GM21576 (cell line): ENCODE data around the gene PARD3.

Source experiments
- ATAC-seq: cut with Tn5 transposase; IDR thresholded peaks from one replicate; pipeline ENCODE4 v1.9.1; 2021; ENCODE audit warnings: mild to moderate bottlenecking, moderate library complexity; ENCODE audit not compliant: unreplicated experiment

PARD3 gene

DNA sequence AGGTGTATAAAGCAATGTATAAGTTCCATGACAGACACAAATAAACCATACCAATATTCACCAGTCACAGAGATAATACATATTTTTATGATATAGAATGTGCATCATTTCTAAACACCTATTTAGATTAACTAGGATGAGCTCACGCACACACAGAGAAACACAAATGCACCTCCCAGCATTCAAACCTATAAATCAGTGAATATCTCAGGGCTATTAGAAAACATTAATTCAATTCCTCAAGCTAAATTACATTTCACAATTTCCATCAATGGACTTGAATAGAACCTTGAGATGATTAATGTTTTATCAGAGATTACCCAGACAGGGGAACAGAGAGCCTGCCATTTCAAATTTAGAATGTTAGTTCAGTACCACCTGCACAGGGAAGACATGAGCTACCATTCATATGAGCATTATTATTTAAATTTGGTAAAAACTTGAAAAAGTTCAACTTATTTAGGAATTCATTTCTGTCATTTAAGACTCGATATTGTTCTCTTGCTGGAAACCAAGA lies 221.7 kb downstream of the PARD3 start:
- no peak for ATAC-seq

DNA sequence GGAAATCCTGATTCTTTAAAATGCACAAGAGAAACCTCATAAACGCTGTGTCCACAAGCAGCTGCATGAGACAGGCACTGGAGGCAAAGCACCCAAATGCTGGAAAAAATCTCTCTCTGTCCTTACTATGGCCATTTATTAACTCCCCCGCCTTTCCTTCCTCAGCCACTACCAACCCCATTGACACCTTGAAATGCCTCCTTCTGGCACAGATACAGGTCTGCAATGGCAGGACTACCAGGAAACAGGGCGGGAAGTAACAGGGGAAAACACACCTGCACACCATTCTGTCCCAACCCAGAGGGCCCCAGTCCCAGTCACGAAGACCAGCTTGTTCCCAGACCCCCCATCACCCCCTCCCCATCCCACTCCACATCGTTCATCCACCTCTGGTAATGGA lies 224.3 kb downstream of the PARD3 start:
- ATAC-seq = no peak

DNA sequence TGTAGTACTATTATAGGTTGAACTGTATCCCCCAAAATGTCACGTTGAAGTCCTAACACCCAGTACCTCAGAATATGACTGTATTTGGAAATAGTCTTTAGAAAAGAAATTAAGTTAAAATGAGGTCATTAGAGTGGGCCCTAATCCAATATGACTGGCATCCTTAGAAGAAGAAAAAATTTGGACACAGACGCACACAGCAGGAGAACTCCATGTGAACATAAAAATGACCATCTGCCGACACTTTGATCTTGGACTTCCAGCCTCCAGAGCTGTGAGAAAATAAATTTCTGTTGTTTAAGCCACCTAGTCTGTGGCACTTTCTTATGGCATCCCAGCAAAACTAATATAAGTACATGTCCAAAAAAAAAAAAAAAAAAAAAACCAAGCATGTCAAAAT lies 225.8 kb downstream of the PARD3 start:
- ATAC-seq = no peak

DNA sequence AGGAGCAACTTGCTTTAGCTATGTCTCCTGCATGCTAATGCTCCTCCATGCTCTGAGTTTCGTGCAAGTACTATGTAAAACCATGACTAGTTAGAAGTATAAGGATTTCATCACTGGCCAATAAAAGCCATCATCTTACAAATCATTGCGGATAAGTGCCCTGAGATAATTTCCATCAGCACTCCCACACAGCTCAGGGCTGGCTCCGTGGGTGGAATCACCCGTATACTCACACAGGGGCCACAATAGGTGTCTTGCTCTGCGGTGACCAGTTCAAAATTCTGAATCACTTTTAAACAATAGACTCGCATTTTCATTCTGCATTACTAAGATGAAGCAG lies 227.4 kb downstream of the PARD3 start:
- no peak for ATAC-seq

DNA sequence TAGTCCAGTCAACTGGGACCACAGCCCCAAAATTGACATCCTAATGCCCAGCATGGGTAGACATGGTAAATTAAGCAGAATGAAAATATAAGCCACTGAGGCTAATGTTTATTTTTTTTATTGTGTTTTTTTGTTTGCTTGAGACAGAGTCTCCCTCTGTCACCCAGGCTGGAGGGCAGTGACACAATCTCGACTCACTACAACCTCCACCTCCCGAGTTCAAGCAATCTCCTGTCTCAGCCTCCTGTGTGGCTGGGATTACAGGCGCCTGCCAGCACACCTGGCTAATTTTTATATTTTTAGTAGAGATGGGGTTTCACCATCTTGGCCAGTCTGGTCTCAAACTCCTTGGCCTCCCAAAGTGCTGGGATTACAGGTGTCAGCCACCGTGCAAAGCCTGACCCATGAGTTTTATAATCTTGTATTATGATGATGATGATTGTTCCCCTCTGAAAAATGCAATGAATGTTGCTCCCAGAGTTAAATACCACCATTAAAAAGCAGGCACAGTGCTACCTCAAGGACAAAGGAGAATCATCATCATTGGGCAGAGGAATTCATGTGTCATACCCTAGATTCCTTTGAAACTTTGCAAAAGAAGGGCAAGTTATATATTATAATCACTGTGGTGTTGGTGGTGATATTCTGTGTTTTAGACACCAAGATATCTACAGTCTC lies 228.0 kb downstream of the PARD3 start:
- no peak for ATAC-seq

DNA sequence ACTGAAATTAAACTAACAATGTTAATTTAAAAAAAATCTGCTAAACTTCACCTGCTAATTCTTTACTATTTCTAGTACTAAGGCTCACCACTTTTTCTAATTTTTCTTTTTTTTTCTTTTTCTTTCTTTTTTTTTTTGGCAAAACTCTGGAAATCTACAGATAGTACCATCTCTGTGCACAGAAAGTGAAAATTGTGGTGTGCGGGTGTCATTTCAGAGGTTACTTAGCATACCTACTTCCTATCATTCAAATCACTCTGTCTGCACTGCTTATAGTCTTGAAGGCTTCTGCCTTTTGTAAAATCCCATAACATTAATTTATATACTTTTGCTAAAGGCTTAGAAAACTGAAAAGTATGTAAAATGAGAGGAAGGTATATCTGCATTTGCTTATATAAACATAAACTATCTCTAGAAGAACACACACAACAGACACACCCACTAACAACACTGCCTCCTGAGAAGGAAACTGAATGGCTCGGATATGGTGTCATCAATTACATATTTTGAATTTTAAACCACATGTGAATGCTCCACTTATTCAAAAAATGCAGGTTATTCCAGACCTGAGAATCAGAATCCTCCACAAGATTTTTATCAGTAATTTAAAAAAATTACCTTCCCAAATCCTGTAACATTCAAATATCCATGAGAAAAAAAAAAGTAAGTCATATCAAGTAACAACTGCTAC lies 229.5 kb downstream of the PARD3 start:
- ATAC-seq = no peak

DNA sequence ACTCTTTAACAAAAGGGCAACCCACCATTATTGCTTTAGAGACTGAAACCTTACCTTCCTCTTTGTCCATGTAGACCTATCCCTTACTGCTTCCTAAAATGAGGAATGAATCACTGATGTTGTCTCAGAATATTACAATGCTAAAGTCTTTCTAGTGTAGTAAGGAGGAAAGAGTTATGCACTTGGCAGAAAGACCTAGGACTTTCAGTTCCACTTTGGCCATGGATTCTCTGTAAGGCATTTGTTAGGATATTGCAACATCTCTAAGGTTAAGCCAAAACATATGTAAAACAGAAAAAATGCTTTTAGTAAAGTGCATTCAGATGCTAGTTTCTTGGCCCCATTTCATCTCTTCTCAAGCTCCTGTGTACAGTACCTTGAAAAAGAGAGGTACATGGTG lies 230.9 kb downstream of the PARD3 start:
- ATAC-seq = no peak

DNA sequence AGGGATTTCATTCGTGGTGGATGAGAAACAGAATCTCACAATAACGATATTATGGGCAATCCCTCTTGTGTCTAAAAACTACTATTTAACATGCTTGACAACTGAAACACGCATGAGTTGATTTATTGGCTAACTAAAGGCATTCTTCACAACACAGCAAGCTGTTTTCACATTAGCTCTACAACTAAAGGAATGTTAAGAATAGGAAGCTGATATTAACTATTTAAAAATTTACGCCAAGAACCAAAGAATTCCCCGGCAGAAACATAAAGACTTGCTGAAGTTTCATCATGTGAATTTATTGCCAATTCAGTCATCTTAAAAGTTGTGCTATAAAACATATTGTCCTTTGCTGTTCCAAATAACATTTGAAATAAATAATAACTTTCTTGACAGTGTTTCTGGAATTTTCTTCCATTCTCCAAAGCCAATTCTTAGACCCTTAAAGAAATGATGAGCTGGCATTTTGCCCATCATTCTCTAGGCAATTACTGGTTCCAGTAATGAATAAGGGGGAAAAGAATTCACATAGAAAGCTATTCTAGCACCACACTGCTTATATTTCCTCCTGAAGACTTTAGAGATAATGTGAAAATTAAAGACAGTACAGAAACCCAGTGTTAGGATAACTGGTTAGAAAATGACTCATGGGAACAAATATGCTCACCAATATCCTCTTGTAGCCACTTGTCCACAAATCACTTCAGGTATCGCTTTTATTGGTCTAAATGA lies 233.1 kb downstream of the PARD3 start:
- no peak for ATAC-seq

DNA sequence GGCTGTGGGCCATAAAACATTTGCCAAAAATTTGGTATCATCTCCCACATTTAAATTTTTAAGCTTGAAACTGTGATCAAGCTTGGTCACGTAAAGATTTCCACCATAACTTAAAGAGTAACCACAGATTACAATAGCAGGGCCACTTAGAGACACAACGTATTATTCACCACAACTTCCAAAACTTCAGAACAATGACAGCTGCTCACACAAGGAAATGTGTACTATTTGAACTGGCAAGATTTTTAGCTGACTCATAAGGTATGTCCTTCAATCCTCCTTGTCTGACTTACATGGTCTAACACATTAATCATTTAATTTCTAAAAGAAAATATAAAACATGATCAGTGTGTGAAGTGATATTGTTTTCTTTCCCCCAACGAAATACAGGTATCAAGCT lies 234.5 kb downstream of the PARD3 start:
- ATAC-seq = no peak

DNA sequence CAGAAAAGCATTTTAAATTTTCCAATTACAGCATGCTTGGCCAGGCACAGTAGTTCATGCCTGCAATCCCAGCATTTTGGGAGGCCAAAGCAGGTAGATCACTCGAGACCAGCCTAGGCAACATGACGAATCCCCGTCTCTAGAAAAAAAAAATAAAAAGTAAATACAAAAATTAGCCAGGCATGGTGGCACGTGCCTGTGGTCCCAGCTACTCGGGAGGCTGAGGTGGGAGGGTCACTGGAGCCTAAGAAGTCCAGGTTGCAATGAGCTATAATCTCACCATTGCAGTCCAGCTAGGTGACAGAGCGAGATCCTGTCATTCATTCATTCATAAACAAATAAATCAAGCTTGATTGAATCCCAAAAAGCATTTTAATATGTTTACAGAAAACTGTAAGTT lies 234.9 kb downstream of the PARD3 start:
- no peak for ATAC-seq

DNA sequence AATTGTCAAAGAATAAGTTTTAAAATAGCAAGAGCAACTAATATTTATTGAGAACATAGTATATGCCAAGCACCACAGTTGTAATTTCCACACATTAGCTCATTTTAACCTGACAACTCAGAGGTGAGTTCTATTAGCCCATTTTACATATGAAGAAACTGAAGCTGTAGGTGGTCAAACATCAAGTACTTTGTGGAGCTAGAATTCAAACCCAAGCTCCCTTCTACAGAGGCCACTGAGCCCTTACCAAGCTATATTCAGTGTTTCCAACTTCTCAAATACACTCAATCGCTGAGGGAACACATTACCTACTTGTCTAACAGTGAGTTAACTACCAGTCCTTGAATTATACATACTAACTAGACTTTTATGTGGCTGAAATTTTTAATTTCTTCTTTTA lies 236.6 kb downstream of the PARD3 start:
- ATAC-seq = no peak

DNA sequence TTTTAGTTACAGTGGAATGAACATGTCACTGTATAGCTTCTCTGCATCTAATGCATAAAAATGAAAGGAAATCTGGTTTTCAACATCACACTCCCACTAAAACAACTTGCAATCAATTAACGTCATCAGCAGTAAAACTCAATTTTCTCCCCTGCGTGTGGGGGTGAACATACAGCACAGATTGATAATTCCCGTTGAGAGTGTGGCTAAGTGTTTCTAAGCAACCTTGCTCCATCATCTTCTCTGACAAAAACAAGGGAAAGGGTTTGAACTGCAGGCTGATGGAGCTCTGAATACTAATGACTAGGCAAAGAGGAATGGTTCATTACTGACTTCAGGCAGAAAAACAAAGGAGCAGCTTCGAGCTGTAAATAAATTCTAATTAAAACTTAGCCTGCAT lies 238.3 kb downstream of the PARD3 start:
- no peak for ATAC-seq

DNA sequence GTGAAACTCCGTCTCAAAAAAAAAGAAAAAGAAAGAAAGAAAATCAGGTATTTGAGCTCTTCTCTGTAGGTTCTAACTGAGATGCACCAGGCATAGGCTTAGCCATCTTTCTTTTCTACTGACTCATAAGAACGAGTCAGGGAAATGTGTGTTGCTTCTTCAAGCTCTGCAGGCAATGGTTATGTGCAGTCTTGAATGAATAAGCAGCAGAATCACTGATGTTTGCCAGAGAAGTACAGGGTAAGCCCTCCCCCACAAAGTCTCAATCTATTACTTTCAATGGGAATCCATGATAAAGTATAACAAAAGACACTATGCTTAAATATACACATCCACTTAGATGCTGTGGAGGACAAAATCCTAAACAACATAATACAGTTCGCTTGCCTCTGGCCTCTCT lies 239.2 kb downstream of the PARD3 start:
- no peak for ATAC-seq

DNA sequence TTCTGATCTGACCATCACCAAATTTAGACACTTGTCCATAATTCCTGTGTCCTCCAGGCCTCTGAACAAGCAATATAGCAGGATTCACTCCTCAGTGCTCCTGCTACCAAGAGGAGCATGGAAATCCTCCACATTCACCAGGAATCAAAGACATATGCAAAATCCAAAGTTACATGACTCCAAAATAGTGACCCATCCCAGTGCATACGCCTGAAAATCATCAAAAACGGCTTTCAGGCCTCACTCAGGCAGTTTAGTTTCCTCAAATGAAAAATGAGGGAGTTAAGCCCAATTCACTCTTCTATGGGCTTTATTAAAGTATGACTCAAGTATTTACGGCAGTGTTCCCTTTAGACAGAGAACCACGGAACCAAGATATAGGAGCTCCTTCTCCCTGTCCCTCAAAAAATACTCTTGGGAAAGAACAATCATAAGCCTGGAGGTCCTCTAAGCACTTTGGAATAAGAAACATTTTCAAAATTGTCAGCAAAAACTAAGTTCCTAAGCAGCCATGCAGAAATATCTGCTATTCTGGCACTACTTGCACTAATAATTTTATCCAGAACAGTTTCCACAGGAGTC lies 240.7 kb downstream of the PARD3 start:
- no peak for ATAC-seq

DNA sequence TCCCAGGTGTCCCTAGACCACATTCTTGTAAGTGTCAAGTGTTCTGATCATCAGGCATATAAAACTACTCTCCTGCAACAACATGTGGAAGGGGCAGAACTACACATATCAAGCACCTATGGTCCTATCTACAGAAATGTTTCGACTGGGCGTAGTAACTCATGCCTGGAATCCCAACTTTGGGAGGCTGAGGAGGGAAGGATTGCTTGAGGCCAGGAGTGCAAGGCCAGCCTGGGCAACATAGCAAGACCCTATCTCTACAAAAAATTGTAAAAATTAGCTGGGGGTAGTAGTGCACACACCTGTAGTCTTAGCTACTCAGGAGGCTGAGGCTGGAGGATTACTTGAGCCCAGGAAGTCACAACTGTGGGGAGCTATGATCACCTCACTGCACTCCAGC lies 244.2 kb downstream of the PARD3 start:
- no peak for ATAC-seq

DNA sequence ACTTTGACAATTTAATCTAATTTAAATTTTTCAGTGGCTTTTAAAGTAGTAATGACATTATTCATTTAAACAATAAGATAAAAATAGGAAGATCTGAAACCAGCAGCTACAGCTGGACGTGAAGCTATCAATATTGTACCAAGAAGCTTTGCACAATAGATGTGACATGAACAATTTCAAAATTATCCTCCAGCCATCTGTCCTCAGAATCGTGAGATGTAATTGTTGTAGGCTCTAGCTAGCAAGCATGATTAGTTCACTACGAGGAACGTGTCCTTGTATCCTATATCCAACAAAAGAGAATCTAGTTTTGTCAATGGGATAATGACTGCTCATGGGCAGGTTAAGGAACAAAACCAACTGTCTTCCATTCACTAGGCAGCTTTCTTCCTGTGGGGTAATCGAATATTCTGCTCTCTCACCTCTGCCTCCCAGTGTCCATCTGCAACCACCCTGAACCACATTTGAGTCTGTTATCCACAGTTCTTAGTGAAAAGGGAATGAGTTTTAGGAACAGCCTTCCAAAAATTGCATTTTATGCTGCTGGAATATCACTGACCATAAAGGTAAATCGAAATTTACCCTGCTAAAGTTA lies 247.3 kb downstream of the PARD3 start:
- no peak for ATAC-seq

DNA sequence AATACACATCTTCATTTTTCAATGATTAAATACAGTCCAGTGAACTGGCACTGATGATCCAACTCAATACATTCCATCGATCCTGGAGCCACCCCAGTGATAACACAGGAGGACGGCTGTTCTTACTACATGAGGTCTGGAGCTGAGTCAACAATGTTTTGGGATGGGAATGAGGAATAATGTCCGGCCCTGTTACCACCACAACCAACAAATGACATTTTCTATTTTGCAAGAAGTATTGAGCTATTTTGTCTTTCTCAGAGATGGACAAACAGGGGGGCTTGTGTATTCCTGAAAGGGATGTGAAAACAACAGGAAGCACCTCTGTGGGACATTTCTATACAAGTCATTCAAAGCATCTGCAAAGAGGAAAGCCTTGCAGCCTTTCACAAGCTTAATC lies 249.2 kb downstream of the PARD3 start:
- no peak for ATAC-seq

DNA sequence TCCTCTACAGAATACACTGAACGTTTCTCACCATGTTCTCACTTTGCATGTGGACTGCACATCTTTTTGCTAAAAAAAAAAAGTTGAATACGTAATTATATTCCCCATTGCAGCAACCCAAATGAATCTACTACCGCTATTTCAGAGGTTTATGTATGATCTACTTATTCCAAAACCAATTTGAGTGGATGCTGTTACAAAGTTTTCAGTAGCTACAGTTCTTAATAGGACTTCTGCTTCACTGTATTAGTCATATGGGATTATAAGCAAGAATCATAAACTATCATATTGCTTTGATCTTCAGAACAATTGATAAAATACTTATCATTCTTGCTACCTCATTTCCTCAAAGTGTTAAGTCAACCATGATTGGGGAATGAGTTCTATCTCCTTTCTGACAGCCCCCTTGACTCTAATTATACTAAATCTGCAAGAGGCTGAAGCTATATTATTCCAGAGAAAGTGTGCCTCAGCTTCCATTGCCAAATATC lies 257.0 kb downstream of the PARD3 start:
- ATAC-seq = no peak

DNA sequence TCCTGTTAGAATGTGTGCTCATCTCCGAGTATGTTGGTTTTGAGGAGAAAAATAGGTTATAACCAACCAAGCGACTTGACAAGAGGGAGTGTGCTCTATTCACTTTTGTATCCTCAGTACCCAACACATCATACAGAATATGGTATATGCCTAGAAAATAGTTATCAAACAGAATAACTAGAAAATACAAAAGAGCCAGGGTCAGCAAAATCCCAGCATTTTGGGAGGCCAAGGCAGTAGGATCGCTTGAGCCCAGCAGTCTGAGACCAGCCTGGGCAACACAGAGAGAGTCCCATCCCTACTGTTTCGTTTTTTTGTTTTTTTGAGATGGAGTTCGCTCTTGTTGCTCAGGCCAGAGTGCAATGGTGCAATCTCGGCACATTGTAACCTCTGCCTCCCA lies 257.9 kb downstream of the PARD3 start:
- ATAC-seq = no peak

DNA sequence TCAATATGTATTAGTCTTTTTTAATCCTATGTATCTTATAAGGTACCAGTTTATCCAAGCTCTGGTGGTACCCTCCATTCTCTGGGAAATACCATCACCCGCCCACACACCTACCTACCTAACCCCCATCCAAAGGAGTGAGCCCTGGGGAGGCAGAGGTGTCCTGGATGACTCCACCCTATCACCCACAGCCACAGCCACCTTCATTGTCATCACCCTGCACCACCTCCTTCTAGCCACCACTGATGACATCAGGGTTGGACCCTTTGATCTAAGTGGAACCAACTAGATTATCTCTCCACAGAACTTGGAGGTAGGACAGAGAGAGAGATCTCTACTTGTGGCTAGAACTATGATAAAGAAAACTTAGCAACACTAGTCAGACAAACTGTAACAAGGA lies 259.4 kb downstream of the PARD3 start:
- no peak for ATAC-seq

DNA sequence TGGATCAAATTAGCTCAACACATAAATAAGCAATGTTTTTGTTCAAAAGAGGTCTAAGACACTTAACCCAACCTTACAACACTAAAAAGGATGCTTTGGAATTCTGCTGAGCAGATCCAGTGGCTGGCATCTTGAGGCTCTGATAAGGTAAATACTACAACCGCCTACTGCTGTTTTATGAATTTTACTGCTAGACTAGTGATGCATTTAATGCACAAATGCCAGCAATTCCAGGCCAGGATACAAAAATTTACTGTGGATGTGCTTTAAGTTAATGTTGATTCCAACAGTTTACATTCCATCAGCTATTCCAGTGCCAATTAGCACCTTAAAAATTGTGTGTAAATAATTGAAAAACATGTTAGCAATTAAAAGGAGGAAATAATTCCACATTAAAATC lies 261.3 kb downstream of the PARD3 start:
- no peak for ATAC-seq
